GM19467 (cell line): Measurements from ENCODE around the gene SH2D5.
"Not testable (repeated sequence)": the region's sequence is repeated elsewhere in the genome, so short reads cannot be mapped to it uniquely, and the experiment has no call there.

Experiments
- ATAC-seq: cut with Tn5 transposase; IDR thresholded peaks from one replicate; pipeline ENCODE4 v1.9.1; 2021; ENCODE audit warnings: mild to moderate bottlenecking, moderate library complexity; ENCODE audit not compliant: unreplicated experiment

Gene SH2D5

DNA sequence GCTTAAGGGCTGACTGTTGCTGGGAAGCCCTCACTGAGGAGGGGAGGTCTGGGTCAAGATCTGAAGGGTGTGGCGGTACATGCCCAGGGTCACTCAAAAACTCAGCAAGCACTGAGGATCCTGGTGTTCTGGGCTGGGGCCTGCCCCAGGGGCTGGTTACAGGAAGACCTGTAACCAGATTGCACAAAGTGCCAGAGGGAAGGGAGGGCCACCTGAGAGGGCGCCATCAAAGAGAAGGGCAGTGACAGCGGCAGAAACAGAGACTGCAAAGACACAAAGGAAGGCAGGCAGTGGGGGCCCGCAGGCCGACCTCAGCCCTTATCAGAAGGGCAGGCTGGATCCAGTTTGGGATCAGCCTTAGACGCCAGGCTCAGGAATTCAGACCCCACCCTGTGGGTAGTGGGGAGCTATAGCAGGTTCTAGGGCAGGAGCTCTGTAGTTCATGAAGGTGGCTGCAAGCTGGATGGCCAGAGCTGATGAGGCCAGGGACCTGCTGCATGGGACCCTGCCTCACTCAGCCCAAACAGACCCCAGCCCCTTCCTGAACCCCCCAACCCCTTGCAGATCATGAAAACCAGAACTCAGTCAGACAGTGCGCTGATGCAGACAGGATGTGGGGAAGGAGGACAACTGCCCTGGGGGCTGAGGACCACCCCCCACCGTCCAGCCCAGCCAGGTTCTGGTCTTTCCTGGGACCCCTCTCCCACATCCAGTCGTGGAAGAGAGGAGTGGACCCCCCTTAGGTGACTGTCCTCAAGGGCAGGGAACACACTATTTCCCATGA lies 3.9 kb downstream of the SH2D5 start:
- no peak for ATAC-seq

DNA sequence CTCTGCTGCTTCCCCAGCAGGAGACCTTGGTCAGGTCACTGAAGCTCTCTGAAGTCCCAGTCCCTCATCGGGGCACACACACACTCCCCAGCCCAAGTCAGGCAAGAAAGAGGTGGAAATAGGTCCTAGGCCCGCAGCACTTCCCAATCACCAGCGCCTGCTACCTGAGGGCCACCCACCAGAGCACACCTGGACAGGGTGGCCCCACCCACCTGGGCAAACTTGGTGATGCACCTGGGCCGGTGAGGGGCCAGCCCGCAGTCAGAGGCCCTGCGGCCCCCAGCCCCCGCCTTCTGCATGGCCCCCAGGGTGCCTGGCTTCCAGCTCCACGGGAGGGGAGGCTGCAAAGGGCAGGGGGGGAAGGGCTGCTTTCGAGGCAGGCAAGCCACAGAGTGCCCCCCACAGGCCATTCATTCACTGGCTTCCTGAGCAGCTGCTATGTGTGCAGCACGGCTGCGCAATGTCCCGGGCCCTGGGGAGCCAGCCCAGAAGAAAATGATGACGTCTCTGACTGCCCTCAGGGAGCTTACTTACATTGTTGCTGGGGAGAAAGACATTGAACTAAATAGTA lies 4.7 kb downstream of the SH2D5 start:
- ATAC-seq = no peak

DNA sequence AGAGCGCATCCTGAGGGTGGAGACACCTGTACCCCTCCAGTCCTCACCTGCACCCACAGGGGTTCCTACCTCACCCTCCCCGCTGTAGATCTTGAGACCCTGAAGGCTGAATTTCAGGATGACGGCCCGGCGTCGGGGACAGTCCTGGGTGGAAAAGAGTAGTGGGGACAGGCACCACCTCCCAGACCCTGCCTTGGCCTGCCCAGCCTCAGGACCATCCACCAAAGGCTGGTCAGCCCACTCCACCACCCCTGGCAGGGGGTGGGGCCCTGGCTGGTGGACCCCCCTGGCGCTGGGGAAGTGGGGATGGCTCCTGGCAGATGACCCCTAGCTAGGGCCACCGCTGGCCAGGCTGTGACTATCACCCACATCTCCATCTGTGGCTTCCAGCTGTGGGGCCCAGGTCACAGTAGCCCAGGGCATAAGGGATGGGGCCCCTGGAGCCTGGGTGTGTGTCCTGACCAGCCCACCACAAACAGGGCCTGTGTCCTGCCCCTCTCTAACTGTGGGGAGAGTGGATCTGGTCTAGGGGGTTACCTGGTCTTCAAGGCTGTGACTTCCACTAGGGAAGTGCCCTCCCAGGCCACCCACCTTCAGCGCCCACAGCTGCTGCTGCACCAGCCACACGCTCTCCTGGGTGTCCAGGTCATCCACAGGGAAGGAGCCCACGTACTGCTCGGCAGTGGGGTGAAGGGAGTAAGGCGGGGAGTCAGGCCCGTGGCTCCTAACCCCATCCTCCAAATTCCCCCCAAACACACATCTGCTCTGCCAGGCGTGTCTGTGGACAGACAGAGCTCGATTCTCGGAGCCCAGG lies 5.4 kb downstream of the SH2D5 start:
- ATAC-seq = no peak

DNA sequence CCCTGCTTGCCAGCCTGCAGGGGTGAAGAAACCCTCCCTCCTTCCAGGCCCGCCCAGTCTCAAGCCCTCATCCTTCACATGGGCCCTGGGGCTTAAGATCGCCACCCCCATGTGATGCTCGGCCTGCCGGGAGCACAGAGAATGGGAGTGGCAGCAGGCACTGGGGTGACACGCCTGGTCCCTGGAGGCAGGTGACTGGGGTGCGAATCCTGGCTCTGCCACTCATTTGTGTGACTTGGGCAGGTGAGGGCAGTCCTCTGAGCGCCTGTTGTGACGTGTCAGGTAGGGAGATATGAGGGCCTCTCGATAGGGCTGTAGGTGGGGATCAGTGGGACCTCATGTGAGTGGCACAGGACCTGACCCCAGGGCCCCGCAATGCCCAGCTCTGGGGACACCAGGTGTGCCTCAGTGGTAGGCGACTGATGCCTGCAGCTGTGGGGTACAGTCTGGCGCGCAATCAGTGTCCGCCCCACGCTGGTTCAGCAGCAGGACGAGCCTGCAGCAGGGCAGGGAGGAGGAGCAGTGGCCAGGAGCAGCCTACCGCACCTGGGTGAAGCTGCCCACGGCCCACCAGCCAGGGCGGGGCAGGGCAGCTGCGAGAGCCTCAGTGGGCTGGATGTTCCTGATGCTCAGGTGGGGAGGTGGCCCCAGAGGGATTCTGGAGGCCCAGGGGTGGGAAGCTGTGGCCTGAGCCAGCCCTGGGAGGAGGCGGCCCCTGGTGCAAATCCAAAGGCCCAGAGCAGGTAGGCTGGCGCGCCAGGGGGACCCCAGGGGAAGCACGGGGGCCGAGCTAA lies 6.2 kb downstream of the SH2D5 start:
- no peak for ATAC-seq

DNA sequence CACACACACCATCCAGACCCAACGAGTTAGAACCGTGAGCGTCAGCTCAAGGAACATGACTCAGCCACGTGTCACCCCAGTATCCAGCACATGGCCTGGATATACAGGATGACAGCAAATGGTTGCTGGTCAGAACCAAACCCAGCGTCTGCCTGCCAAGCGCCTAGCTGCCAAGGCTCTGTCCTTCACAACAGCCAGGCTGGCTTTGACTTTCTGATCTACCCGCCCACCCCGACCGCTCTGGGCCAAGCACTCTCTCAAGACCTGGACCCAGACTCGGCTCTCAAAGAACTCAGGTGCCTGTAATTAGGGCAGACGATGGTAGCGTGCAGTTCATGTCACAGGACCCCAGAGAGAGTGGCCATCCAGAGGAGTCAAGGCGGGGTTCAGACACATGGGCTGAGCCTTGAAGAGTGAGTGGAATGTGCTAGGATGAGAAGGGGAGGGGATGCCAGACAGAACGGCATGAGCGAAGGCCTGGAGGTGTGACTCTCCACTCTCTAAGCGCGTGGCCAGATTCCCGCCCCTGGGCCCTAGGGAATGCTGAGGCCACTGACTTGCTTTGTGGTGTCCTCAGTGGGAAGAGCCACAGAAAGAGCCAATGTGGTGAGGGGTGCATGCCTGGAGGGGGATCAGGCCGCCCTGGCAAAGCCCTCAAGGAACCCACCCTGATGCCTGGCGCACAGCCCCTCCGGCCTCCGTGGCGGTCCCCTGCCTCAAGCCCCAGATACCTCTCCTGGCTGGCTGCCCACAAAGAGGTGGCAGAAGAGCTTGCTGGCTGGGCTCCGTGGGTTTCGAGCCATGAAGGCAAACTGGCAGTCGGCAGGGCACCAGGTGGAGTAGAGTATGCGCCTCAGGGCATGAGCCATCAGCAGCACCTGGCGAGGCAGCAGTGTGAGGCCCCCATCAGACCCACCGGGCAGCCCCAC lies 7.0 kb downstream of the SH2D5 start:
- no peak for ATAC-seq

DNA sequence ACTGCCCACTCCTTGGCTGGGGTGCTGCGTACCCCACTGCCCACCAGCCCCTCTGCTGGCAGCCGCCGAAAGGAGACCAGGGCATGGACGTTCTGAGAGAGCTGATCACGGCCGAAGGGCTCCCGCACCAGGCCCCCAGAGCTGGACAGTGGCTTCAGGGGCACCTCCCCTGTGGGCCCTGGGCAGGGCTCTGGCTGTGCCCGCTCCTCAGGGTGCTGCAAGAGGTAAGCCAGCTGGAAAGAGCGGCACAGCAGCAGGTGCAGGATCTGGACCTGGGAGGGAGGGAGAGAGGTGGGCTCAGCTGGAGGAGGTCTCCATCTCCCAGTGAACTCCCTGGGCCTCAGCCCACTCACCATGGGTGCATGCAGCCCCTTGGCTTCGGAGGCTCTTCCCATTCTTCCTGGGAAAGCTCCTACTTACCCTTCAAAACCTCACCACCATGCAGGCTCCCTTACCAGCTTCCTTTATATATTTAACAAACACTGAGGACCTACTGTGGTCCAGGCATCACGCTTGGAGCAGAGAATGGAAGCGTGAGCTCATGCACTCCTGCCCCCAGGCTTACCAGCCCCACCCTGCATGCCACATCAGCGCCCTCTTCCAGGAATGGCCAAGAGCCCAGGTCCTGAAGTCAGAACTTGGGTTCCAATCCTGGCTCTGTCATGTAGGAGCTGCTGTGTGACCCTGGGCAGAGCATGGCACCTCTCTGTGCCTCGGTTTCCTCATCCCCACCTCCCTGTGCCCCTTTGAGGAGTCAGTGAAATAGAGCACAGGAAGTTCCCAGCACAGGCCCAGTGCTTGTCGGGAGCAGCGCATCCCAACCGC lies 7.9 kb downstream of the SH2D5 start:
- no peak for ATAC-seq

DNA sequence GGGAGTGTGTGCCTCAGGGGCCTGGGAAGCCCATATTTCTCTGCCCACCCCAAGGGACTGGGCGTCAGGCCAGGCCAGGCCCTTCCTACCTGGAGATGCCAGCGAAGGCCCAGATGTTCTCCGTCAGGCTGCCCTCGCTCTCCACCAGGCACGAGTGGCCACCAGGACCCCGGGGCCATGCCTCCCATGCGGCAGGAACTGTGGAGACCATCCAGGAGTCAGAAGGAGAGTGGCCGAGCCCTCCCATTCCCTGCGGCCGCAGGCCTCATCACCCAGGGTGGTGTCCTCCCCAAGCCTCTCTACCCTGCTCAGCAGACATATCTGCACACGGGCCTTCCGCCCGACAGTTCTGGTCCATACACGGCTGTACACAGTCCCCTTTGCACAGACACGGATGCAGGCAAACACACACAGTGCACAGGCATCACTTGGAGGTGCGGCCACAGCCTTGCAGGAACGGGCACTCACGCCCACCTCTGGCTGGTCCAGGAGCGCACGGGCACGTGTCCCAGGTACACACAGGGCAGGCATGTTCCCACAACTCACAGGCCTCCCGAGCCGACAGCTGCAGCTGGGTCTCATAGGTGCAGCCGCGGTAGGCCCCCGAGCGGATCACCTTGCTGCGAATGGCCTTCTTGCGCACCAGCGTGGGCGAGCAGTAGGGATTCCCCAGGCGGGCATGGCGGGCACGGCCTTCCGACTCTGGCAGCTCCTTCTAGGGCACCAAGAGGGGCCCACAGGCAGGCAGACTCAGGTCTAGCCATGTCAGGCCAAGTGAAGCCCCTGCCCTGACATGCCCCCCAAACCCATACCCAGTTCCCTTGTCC lies 8.8 kb downstream of the SH2D5 start:
- ATAC-seq = no peak

DNA sequence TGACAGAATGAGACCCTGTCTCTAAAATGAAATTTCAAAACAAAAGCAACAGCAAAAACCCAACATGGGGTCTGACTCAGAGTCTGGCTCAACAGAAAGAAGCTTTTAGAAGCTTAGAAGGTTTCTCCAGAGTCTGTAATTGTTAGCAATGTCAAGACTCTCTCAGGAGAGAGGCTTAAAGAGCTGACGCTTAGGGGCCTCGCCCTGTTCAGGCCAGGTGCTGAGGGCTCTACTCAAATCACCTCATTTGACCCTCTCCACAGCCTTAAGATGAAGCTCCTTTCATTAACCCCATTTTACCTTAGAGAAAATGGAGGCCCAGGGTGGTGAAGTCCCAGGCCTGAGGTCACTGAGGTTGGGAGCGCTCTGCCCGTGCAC lies 9.4 kb downstream of the SH2D5 start:
- no peak for ATAC-seq

DNA sequence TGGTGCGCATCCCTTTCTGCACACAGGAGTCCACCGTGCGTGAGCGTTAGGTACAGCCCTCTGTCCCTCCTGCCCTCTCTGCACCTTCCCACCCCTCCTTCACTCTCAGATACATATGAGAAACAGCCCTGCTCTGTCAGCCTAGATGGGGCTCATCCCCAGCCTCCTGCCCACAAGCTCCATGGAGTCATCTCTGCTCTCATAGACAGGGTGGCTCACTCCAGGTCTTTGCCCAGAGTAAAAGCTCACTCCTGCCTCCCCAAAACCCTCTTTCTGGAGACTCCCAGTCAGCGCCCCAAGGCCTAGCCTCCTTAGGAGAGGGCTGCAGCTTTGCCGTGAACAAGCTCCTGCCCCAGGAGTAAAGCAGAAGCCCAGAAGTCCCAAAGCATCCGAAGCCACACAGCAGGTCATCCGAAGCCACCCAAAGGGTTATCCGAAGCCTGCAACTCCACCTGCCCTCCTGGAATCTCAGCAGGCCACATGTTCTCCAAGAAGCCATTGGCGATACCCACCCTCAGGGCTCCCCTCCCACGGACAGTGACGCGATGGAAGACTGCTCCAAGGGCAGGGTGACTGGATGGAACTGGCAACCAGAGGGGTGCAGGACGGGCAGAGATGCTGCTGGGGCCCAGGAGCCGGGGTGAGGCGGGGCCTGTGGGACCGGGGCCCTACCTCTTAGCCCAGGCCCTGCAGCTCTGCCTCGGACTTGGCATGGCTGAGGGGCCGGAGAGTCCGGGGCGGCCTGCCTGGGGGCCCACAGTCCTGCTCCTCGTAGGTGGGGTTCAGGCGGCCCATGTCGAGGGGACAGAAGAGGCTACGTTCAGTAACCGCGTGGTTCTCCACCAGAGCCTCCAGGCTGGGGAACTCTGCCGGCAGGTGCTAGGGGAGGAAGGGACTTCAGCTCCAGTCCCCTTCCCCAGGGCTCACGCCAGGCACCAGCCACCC lies 11.1 kb downstream of the SH2D5 start:
- ATAC-seq = no peak

DNA sequence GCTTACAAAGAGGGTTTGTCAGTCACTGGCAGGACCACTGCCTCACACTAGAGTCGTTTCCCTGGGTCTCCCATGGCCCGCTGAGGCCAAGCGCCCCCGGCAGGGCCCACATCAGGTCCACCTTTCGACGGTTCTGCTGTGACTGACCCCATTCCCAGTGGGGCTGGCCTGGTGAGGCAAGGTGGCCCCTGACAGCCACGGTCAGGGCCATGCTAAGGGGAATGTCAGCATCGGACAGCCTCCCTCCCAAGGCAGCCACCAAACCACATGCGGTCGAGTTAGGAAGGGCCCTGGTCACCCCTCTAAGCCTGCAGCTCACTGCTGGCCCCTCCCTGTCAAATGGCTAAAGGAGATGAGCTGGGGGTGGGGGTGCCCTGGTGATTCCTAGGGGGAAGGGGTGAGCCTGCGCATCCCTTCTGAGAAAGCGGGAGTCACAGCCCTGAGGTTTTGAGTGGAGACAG lies 11.8 kb downstream of the SH2D5 start:
- no peak for ATAC-seq

DNA sequence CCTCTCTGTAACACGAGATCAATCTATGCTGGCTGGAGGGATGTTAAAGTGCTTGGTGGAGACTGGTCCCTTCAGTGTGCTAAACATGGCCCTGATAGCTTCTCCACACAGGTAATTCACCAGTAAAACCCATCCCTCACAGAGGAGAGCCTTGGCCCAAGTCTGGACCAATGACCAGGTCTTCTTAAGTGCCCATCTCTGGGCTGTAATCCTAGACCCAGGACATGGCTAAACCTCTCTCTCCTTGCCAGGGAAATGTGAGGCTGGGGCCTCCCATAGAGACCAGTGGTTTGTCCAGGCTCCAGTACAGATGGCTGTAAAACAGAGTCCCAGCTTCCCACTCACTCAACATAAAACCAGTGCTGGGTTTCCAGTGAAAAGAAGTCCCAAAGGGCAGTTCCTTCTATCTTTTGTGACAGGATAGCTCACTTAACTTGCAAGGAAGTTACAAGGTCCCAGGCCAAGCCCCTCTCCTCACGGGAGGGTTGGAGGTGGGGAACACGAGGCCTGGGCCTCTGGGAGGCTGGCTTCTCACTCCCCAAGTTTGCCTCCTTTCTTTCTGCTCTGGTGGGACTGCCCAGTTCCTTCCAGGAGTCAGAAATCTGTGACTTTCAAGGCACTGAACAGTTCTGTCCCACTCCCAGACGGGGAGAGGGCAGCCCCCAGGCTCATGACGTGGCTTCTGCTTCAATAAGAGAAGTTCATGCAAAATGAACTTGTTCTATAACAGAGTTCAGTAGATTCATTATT lies 12.5 kb downstream of the SH2D5 start:
- no peak for ATAC-seq

DNA sequence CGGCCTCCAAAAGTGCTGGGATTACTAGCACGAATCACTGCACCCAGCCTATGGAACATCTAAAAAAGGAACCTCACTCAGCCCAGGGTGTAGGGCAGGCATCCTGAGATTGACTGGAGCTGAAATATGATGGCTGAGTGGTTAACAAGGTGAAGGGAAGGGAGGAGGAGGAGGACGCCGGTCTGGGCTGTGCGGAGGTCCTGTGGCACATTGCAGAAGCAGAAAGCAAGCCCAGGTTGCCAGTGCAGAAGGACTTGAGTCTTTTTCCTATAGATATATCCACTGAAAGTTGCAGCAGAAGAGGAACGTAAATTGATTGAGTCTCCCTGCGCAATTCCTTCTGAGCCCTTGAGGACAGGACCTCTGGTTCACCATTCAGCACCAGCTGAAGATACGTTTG lies 13.2 kb downstream of the SH2D5 start:
- ATAC-seq = no peak

DNA sequence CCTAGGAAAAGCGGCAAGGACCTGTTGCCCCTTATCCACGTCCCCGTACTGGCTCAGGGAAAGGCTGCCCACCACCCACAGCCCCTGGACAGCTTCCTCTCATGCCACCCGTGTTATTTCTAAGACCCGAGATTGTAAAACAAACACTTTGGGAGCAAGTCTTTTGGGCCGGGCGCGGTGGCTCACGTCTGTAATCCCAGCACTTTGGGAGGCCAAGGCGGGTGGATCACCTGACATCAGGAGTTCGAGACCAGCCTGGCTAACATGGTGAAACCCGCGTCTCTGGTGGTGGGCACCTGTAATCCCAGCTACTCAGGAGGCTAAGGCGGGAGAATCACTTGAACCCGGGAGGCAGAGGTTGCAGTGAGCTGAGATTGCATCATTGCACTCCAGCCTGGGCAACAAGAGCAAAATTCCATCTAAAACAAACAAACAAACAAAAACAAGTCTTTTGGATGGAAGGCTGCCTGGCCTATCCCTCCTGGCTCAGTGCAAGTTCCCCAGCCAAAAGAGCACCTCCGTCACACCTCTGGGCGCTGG lies 14.1 kb downstream of the SH2D5 start:
- not testable (repeated sequence) for ATAC-seq

DNA sequence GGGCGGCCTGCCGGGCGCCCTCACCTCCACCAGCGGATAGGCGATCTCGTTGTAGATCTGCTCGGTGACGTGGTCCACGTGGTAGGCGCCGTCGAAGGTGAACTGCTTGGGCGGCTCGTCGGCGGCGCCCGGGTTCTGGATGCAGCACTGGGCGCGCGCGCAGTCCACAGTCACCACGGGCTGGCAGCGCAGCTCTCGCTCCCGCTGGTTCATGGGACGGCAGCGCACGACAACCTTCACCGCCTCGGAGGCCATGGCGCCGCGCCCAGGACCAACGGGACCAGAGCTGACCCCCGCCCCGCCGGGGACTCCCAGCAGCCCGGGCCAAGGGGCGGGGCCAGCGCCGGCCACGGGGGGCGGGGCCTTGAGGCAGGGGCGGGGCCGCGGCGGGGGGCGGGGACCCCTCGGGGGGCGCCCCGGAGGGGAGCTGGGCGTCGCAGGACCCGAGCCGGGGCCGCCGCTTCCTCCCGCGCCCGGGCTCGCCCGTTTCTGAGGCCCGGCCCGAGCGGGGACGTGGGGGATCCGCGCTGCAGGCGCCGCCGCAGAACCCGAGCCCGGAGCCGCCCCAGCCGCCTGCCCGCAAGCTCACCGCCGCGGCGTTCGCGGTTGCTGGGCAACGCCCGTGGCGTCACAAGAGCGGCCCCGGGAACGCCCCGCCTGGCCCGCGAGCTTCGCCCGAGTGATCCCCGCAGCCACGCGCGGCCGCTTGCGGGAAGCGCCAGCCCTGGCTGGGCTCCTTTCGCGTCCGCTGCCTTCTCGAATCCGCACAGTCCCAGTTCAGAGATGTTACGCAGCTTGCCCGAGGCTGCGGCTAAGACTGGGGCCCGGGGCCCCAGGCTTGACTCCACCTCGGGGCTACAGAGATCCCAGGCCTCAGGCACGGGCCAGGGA lies 14.8 kb downstream of the SH2D5 start, which contains the start of gene KIF17:
Gene KIF17, minus strand, starts transcription at position 556 of the 891 bp plus-strand sequence. Its CDS starts 301 bp downstream, at position 255.
- ATAC-seq = no peak

DNA sequence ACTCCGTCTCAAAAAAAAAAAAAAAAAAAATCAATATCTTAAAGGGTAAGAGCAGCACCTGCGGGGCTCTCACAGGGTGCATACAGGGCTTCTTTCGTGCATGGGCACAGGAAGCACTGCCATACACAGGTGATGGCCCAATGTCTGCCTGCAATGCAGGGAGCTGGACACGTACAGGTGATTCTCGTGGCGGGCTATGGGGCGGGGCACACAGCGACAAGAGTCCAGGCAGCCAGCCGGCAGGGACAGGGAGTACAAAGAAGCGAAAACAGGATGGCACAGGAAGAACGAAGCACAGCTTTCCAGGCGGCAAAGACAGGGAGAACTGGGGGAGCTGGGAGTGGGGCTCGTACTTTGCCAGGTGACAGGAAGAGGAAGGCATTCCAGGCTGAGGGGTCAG lies 16.3 kb downstream of the SH2D5 start:
- no peak for ATAC-seq
